COR-L47 (cell line): ENCODE measurements around the gene GNAQ.
A peak's percentile ranks its signal among the peaks of the same experiment; 100 is the strongest.
"Not testable (repeated sequence)": the region's sequence is repeated elsewhere in the genome, so short reads cannot be mapped to it uniquely, and the experiment has no call there.

Source experiments
- DNase-seq: peaks from one replicate; lab custom pipeline; 2025; lab: John Stamatoyannopoulos, UW

Gene GNAQ

DNA sequence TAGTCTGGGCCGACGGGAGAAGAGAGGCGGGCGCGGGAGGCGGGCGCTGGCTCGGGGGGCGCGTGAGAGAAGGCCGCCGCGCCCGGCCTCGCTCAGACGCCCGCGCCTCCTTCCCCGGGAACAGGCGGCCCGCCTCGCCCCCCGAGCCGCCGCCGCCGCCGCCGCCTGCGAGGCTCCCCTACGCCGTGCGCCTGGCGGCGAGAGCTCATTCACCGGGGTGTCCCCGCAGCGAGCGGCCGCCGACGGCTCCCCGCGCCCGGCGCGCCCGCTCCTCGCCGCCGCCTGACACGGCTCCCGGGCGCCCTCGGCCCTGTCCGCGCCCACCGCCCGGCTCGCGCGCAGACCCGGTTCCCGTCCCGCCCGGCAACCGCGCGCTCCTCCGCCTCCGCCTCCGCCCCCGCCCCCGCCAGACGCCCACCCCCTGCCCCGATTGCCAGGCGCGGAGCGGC lies at the start of gene GNAQ:
TSS of gene GNAQ (minus strand) at position 368 of the 449 bp plus-strand sequence. CDS start 576 bp downstream, outside the sequence.
- DNase-seq: no peak

- no peak for DNase-seq
These were observed 43.0 kb upstream of the GNAQ start for GRCh38 chr9:78074385-78075291.

GRCh38 chr9:78073722-78074121 lies 42.1 kb upstream of the GNAQ start:
- no peak for DNase-seq

- no peak for DNase-seq
These were observed 41.1 kb upstream of the GNAQ start for GRCh38 chr9:78072586-78073199.

- no peak for DNase-seq
These were observed 38.9 kb upstream of the GNAQ start for GRCh38 chr9:78070521-78070920.

- DNase-seq: no peak
These were observed 32.5 kb upstream of the GNAQ start for GRCh38 chr9:78064075-78064474.

DNA sequence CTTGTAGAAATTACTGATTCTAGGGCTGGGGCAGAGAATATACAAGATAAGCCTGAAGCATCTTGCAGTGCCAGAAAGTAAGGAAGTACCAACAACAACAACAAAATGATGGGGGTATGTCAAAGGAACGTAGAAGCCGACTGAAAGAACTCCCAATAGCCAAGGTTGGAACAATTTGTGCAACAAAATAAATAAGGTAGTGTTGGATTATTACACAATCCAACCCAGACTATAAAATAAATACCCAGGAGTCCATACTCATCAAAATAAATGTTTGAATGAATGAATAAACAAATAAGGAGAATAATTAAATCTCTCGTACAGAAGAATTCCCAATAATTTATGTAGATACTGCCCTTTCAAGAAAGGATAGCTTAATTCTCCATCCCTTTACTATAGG lies 31.1 kb upstream of the GNAQ start:
- no peak for DNase-seq

GRCh38 chr9:78054218-78054617 lies 22.6 kb upstream of the GNAQ start:
- not testable (repeated sequence) for DNase-seq

DNA sequence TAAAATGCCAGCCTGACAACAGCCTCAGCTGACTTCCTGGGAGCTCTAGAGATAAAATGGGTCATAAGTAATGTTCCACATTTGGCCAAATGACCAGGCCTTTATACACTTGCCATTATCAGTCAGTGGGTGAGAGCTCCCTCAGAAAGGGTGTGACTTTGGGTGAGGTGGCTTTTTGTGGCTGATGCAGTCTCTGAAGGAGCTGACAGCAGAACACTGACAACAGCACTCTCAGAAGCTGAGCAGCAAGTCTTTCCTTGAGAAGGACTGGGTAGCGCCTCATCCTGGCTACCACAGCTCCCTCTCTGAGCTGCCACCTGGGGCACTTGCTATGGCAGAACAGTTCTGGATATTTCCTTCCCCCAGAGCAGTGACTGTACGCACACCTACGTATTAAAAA lies 22.0 kb upstream of the GNAQ start:
- no peak for DNase-seq

DNA sequence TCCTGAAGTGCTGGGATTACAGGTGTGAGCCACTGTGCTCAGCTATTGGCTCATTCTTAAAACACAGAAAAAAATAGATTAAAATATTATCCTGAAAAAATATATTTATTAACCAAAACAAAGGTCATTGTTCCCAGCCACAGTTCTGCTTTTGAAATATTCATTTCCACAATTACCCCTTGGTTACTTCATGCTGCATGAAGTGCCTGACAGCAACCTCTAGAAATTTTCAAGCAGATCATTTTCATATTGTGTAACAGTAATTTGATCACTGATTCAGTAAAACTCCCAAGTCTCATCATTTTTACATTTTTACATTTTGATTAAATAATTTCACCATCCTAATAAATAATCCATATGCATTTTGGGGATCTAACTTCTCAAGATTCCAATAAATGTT lies 18.8 kb upstream of the GNAQ start:
- no peak for DNase-seq

DNA sequence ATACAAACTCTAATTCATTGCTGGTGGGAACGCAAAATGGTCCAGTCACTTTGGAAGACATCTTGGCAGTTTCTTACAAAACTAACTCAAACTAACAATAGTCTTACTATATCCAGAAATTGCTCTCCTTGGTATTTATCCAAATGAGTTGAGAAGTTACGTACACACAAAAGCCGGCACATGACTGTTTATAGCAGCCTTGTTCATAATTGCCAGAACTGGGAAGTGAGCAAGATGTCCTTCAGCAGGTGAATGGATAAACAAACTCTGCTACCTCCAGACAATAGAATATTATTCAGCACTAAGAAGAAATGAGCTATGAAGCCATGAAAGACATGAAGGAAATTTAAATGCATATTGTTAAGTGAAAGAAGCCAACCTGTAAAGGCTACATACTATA lies 17.9 kb upstream of the GNAQ start:
- DNase-seq: no peak

- no peak for DNase-seq
These were observed 15.5 kb upstream of the GNAQ start for GRCh38 chr9:78047106-78047505.

- no peak for DNase-seq
These were observed 14.5 kb upstream of the GNAQ start for GRCh38 chr9:78046112-78046511.

- DNase-seq: no peak
These were observed 13.3 kb upstream of the GNAQ start for GRCh38 chr9:78044886-78045285.

GRCh38 chr9:78044189-78044588 lies 12.6 kb upstream of the GNAQ start:
- peak; percentile 87 for DNase-seq

- no peak for DNase-seq
These were observed 10.4 kb upstream of the GNAQ start for GRCh38 chr9:78041971-78042370.

GRCh38 chr9:78040726-78041125 lies 9.1 kb upstream of the GNAQ start:
- no peak for DNase-seq

DNA sequence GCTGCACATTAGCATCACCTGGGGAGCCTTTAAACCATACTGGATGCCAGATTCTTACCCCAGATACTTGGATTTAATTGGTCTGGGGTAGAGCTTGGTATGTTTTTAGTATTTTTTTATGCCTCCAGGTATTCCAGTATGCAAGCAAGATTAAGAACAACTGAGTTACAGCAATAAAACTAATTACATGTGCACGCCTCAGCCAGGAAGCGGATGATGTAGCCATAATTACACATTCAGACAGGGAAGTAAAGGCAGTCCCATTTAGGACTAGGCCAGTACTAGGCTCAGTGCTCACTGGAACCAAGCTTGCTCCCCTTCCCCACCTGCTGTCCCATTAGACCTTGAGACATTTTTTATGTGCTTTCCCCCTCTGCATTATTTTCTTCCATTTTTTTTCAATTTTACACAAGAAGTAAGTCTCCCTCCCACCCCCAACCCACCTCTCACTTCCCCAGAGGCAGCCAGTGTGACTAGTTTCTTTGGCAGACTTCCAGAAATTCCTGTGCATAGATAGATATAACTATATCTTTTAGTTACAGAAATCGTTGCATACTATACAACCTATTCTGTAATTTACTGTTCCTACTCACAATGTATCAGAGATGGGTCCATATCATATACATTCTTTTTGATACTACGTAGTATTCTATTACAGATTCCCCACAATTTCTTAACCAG lies 7.1 kb upstream of the GNAQ start:
- DNase-seq: no peak

- DNase-seq: peak; percentile 61
These were observed 3.9 kb upstream of the GNAQ start for GRCh38 chr9:78035383-78035993.

- DNase-seq: no peak
These were observed 2.3 kb upstream of the GNAQ start for GRCh38 chr9:78033870-78034269.

GRCh38 chr9:78032730-78033457 lies 1.3 kb upstream of the GNAQ start:
- DNase-seq: no peak
